ENCODE measurements around the gene RPS5.
"Not testable (repeated sequence)": the region's sequence is repeated elsewhere in the genome, so short reads cannot be mapped to it uniquely, and the experiment has no call there.

Gene RPS5

GRCh38 chr19:58386576-58387337 lies at the start of gene RPS5:
TSS of gene RPS5 (plus strand) at chr19:58387269. CDS start at chr19:58388138, 869 bp downstream.
- TF ChIP-seq CTCF (conservative IDR thresholded peaks at IDR 0.05; ENCODE audit: low read depth, low read length): no peak
- H3K4me3 ChIP-seq (ENCODE audit: low read length): peak within 1 kb of the TSS; percentile 66
- DNase-seq (ENCODE audit: low read depth): peak; percentile 97

- H3K4me3 ChIP-seq (ENCODE audit: low read length): no peak overlapping the region
- no peak for TF ChIP-seq CTCF (conservative IDR thresholded peaks at IDR 0.05; ENCODE audit: low read depth, low read length)
- DNase-seq (ENCODE audit: low read depth): no peak
Observed at GRCh38 chr19:58338336-58338735, 48.7 kb upstream of the RPS5 start.

- H3K4me3 ChIP-seq (ENCODE audit: low read length): no peak overlapping the region
- no peak for TF ChIP-seq CTCF (conservative IDR thresholded peaks at IDR 0.05; ENCODE audit: low read depth, low read length)
- no peak for DNase-seq (ENCODE audit: low read depth)
Observed at GRCh38 chr19:58338825-58339558, 48.1 kb upstream of the RPS5 start.

GRCh38 chr19:58345558-58345957 lies 41.5 kb upstream of the RPS5 start:
- no peak for DNase-seq (ENCODE audit: low read depth)
- no peak for TF ChIP-seq CTCF (conservative IDR thresholded peaks at IDR 0.05; ENCODE audit: low read depth, low read length)
- H3K4me3 ChIP-seq (ENCODE audit: low read length): no peak overlapping the region

- DNase-seq (ENCODE audit: low read depth): no peak
- no peak for TF ChIP-seq CTCF (conservative IDR thresholded peaks at IDR 0.05; ENCODE audit: low read depth, low read length)
- peak overlapping the region; percentile 59 for H3K4me3 ChIP-seq (ENCODE audit: low read length)
Observed at GRCh38 chr19:58346961-58347929, 39.8 kb upstream of the RPS5 start.

GRCh38 chr19:58348080-58348479 lies 39.0 kb upstream of the RPS5 start:
- peak overlapping the region; percentile 59 for H3K4me3 ChIP-seq (ENCODE audit: low read length)
- not testable (repeated sequence) for DNase-seq (ENCODE audit: low read depth)

GRCh38 chr19:58349590-58349989 lies 37.5 kb upstream of the RPS5 start:
- no peak overlapping the region for H3K4me3 ChIP-seq (ENCODE audit: low read length)
- DNase-seq (ENCODE audit: low read depth): no peak
- no peak for TF ChIP-seq CTCF (conservative IDR thresholded peaks at IDR 0.05; ENCODE audit: low read depth, low read length)
